A673 (cell line): ENCODE data around the gene EHBP1L1.

Experiments used
- CTCF ChIP-seq: fragments of 300-800, 200-600 bp; sonication (generic); conservative IDR thresholded peaks from 2 replicates; pipeline ENCODE4 v1.5.1; 2017; ENCODE audit warnings: low read depth, mild to moderate bottlenecking, antibody characterized with exemption, low read length, moderate library complexity, mixed read lengths
- EZH2 ChIP-seq: fragments of 200-600 bp; sonication (generic); IDR thresholded peaks from 2 replicates; pipeline ENCODE4 v1.6.1; 2017; ENCODE audit warnings: borderline replicate concordance, low read depth, mild to moderate bottlenecking, mixed read lengths, antibody characterized with exemption, low read length; ENCODE audit not compliant: poor library complexity, severe bottlenecking

GRCh38 chr11:65569164-65569972 lies 6.5 kb upstream of the EHBP1L1 start:
- TF ChIP-seq EZH2 (no peak), CTCF (no peak)
